Calu3 (cell line): ENCODE data around the gene ACYP1. TPM values are rescaled to one million over a fixed set of nuclear protein-coding genes. Genes with fewer than 3 reads are reported as not detected.
A peak's percentile ranks its signal among the peaks of the same experiment; 100 is the strongest.

Experiments
- BruUV-seq: library from RNA; stranded (reverse); fragments of 400-500 nt; replicated peaks from 2 replicates; lab custom pipeline; 2021; lab: Mats Ljungman, UMichigan
- CTCF ChIA-PET: fragments of 300-600 bp; sonication (Branson Sonifier 250); formaldehyde crosslinking; loops from one replicate; lab custom pipeline; 2022; ENCODE audit warnings: antibody characterized with exemption; lab: Charles Lee
- DNase-seq: peaks from one replicate; pipeline ENCODE4 v3.0.0; 2022
- H3K27ac Mint-ChIP-seq: one replicate; pipeline ENCODE4 v1.8.0; 2022; ENCODE audit warnings: mixed read lengths; ENCODE audit not compliant: unreplicated experiment
- H3K27me3 Mint-ChIP-seq: one replicate; pipeline ENCODE4 v1.8.0; 2022; ENCODE audit warnings: mixed read lengths; ENCODE audit not compliant: unreplicated experiment
- H3K36me3 Mint-ChIP-seq: one replicate; pipeline ENCODE4 v1.8.0; 2022; ENCODE audit warnings: mild to moderate bottlenecking, moderate library complexity, mixed read lengths; ENCODE audit not compliant: insufficient read depth, unreplicated experiment
- H3K4me1 Mint-ChIP-seq: one replicate; pipeline ENCODE4 v1.8.0; 2022; ENCODE audit warnings: mild to moderate bottlenecking, low read depth, mixed read lengths; ENCODE audit not compliant: unreplicated experiment
- H3K4me3 Mint-ChIP-seq: one replicate; pipeline ENCODE4 v1.8.0; 2022; ENCODE audit warnings: mild to moderate bottlenecking, low read depth, moderate library complexity, mixed read lengths; ENCODE audit not compliant: unreplicated experiment
- H3K9me3 Mint-ChIP-seq: one replicate; pipeline ENCODE4 v1.8.0; 2022; ENCODE audit warnings: low read depth, mixed read lengths; ENCODE audit not compliant: unreplicated experiment
- CTCF ChIP-seq: fragments of 200-600 bp; IDR thresholded peaks from one replicate; pipeline ENCODE4 v1.8.0; 2022; ENCODE audit warnings: antibody characterized with exemption; ENCODE audit not compliant: unreplicated experiment
- intact Hi-C: fragments of 100-400 bp; cut with micrococcal nuclease; formaldehyde crosslinking; loops from one replicate; pipeline ENCODE4 v1.10.0; 2022; ENCODE audit not compliant: unreplicated experiment
- total RNA-seq: library from RNA; stranded (reverse); gene quantifications from 2 replicates; pipeline ENCODE4 v1.2.3, GENCODE V29; 2022

The ACYP1 gene
- total RNA-seq, 1 experiment from 2014 or later: 33.2 TPM

DNA sequence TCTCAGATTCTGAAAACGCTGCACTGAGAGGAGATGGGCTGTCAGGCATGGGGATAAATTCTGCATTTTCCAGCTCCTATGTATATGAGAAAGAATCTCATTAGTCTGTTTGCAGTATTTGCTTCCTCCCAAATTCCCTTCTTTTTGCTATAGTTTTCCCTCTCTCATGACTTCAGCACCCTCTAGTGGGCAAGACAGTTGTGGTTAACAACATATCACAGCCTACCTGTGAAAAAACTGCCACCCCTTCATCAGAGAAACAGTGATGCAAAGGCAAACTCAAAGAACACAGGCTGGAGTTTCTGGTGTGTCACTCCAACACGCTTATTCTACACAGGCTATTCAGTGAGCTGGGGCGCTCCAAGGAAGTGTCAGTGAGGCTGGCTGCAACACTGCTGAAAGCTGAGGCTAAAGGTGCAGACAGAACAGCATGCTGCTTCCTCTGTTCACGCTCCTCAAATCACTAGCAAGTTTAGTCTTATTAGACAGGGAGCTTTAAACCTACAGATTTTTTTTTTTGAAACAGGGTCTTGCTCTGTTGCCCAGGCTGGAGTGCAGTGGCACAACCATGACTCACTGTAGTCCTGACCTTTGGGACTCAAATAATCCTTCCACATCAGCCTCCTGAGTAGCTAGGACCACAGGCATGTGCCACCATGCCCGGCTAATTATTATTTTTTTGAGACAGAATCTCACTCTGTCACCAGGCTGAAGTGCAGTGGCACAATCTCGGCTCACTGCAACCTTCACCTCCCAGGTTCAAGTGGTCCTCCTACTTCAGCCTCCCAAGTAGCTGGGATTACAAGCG, 24.9 kb upstream of the ACYP1 start:
- no peak overlapping the region for H3K27ac Mint-ChIP-seq
- DNase-seq: peak; percentile 64
- intact Hi-C loops: loop anchor here (1.0 to 10.0 kb wide), 4 partner anchors 64 to 228 kb away; no protein-coding TSS in a partner anchor
- no TSS peak for BruUV-seq
- H3K4me3 Mint-ChIP-seq: no peak overlapping the region
- H3K27me3 Mint-ChIP-seq: no peaks in the 10 kb centered on the region
- peak; percentile 68 for TF ChIP-seq CTCF
- no peaks in the 10 kb centered on the region for H3K4me1 Mint-ChIP-seq
- peaks cover 17% of the 10 kb centered on the region for H3K36me3 Mint-ChIP-seq
- no peaks in the 10 kb centered on the region for H3K9me3 Mint-ChIP-seq
- CTCF ChIA-PET: interaction anchor here (0.7 to 2.3 kb wide), 4 partner anchors 143 to 228 kb away, joined by 3 to 15 read pairs (median 6); no protein-coding TSS in a partner anchor

GRCh38 chr14:75088153-75088552, 24.3 kb upstream of the ACYP1 start:
- Mint-ChIP-seq H3K27me3 (no peaks in the 10 kb centered on the region), H3K36me3 (peaks cover 13% of the 10 kb centered on the region), H3K4me1 (no peaks in the 10 kb centered on the region), H3K4me3 (no peak overlapping the region), H3K9me3 (no peaks in the 10 kb centered on the region), H3K27ac (no peak overlapping the region)
- BruUV-seq: no TSS peak
- CTCF ChIA-PET: interaction anchor here (0.7 to 2.3 kb wide), 3 partner anchors 142 to 227 kb away, joined by 4 to 15 read pairs (median 8); no protein-coding TSS in a partner anchor
- TF ChIP-seq CTCF: no peak
- intact Hi-C loops: loop anchor here (1.0 to 10.0 kb wide), 4 partner anchors 63 to 227 kb away; no protein-coding TSS in a partner anchor
- DNase-seq: no peak

DNA sequence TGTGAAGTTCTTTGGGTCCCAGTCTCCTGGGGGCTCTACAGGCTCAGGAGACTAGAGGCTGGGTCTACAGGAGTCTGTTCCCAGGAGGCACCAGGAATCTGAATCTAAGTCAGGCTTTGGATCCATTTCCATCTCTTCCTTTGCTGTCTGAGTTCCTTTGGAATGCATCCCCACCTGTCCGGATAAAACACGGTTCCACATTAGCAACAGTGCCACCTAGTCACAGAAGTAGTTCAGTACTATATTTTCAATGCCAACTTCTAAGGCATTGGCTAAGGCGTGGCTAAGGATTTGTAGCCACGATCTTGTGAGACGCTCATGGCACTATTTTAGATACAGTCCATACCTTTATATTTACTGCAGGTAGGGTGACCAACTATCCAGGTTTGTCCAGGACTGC, 20.7 kb upstream of the ACYP1 start:
- no TSS peak for BruUV-seq
- Mint-ChIP-seq H3K27me3 (no peaks in the 10 kb centered on the region), H3K4me3 (no peak overlapping the region), H3K27ac (no peak overlapping the region), H3K4me1 (no peaks in the 10 kb centered on the region), H3K36me3 (peaks cover 13% of the 10 kb centered on the region), H3K9me3 (no peaks in the 10 kb centered on the region)
- TF ChIP-seq CTCF: peak; percentile 15
- CTCF ChIA-PET: no interaction called here
- intact Hi-C loops: loop anchor here (10.0 kb wide), 1 partner anchor 60 kb away; no protein-coding TSS in a partner anchor
- no peak for DNase-seq

GRCh38 chr14:75083271-75083670, 19.4 kb upstream of the ACYP1 start:
- H3K4me1 Mint-ChIP-seq: no peaks in the 10 kb centered on the region
- H3K9me3 Mint-ChIP-seq: no peaks in the 10 kb centered on the region
- no peak for TF ChIP-seq CTCF
- H3K36me3 Mint-ChIP-seq: peaks cover 9% of the 10 kb centered on the region
- no peaks in the 10 kb centered on the region for H3K27me3 Mint-ChIP-seq
- no peak overlapping the region for H3K4me3 Mint-ChIP-seq
- DNase-seq: no peak
- CTCF ChIA-PET: no interaction called here
- intact Hi-C loops: loop anchor here (10.0 kb wide), 1 partner anchor 58 kb away; no protein-coding TSS in a partner anchor
- no TSS peak for BruUV-seq
- no peak overlapping the region for H3K27ac Mint-ChIP-seq
